A549 (cell line): Measurements from ENCODE around the gene HSPA1A. TPM values are rescaled to one million over a fixed set of nuclear protein-coding genes. Genes with fewer than 3 reads are reported as not detected.
A peak's percentile ranks its signal among the peaks of the same experiment; 100 is the strongest.

Experiments used
- ATAC-seq, 2 experiments: fragments of 200-7000 bp in 1 of 2; fragments of >200 bp in 1 of 2; cut with Nextera tagmentation in 1 of 2; cut with Tn5 transposase in 1 of 2; 3 replicates each; pipeline versions ENCODE4 v1.8.0 to v1.9.1; 2018 to 2020; ENCODE audit warnings: mild to moderate bottlenecking in 1 of 2, moderate library complexity in 1 of 2
- CTCF ChIA-PET: fragments of 300-600 bp; sonication (Branson Sonifier 250); formaldehyde crosslinking; extraction: SDS; loops from one replicate; lab custom pipeline; 2021; ENCODE audit warnings: antibody characterized with exemption, inconsistent platforms; lab: Yijun Ruan, JAX
- POLR2A ChIA-PET: fragments of 350-600 bp; formaldehyde crosslinking; extraction: SDS; loops from one replicate; lab custom pipeline; 2021; ENCODE audit warnings: antibody characterized with exemption, inconsistent platforms; lab: Yijun Ruan, JAX
- DNase-seq, 2 experiments: peaks; one replicate each; pipeline versions ENCODE4 v3.0.0 to v3.0.0-alpha.2; 2011 to 2016; ENCODE audit warnings: low read depth in 1 of 2, low spot score in 1 of 2
- FAIRE-seq: peaks from 2 replicates; lab custom pipeline; 2011; peaks lifted over from hg19 to GRCh38; lab: Jason Lieb, UNC
- H3K27ac ChIP-seq, 2 experiments: fragments of >200 bp; sonication (Bioruptor Twin); formaldehyde crosslinking; 3 replicates each; pipeline ENCODE4 v1.5.1; 2016 to 2017
- H3K4me1 ChIP-seq: fragments of >200 bp; sonication (Bioruptor Twin); formaldehyde crosslinking; 3 replicates; pipeline ENCODE4 v1.6.1; 2016
- H3K4me2 ChIP-seq: fragments of >200 bp; sonication (Bioruptor Twin); formaldehyde crosslinking; 3 replicates; pipeline ENCODE4 v1.6.1; 2016
- H3K4me3 ChIP-seq: fragments of >200 bp; sonication (Bioruptor Twin); formaldehyde crosslinking; 3 replicates; pipeline ENCODE4 v1.5.1; 2016
- H3K9me3 ChIP-seq: fragments of >200 bp; sonication (Bioruptor Twin); formaldehyde crosslinking; 3 replicates; pipeline ENCODE4 v1.6.1; 2016
- BHLHE40 ChIP-seq: IDR thresholded peaks from 2 replicates; pipeline ENCODE4 v1.6.1; 2012; ENCODE audit warnings: low read depth, low read length, inconsistent platforms
- CBX2 ChIP-seq: fragments of 200-600 bp; sonication (generic); IDR thresholded peaks from 2 replicates; pipeline ENCODE4 v1.6.1; 2016; ENCODE audit warnings: low read depth, mild to moderate bottlenecking, borderline replicate concordance
- CEBPB ChIP-seq, 2 experiments: fragments of >200 bp in 1 of 2; sonication (Bioruptor Twin) in 1 of 2; formaldehyde crosslinking in 1 of 2; IDR thresholded peaks; 2 replicates each; pipeline ENCODE4 v1.6.1; 2012 to 2016
- CHD4 ChIP-seq: fragments of 200-600 bp; sonication (generic); IDR thresholded peaks from 2 replicates; pipeline ENCODE4 v1.6.1; 2016; ENCODE audit warnings: antibody characterized with exemption, mild to moderate bottlenecking, borderline replicate concordance
- FOSB ChIP-seq: fragments of 250-450 bp; sonication (Bioruptor Pico); IDR thresholded peaks from 2 replicates; pipeline ENCODE4 v1.5.0; 2020; ENCODE audit warnings: mild to moderate bottlenecking, moderate library complexity
- GATA3 ChIP-seq: IDR thresholded peaks from 2 replicates; pipeline ENCODE4 v1.6.1; 2012; ENCODE audit warnings: borderline replicate concordance
- HEYL ChIP-seq: fragments of 250-450 bp; sonication (Bioruptor Pico); IDR thresholded peaks from 2 replicates; pipeline ENCODE4 v1.8.0; 2021; ENCODE audit warnings: mild to moderate bottlenecking, moderate library complexity
- NPAS2 ChIP-seq: fragments of 250-450 bp; sonication (Bioruptor Pico); IDR thresholded peaks from 2 replicates; pipeline ENCODE4 v1.8.0; 2022; ENCODE audit warnings: mild to moderate bottlenecking, moderate library complexity, borderline replicate concordance
- PBX3 ChIP-seq: IDR thresholded peaks from 2 replicates; pipeline ENCODE4 v1.6.1; 2012
- POLR2A ChIP-seq: IDR thresholded peaks from 2 replicates; pipeline ENCODE4 v1.6.1; 2012; ENCODE audit warnings: mild to moderate bottlenecking, low read length
- RAD21 ChIP-seq, 2 experiments: fragments of >200 bp in 1 of 2; sonication (Bioruptor Twin) in 1 of 2; formaldehyde crosslinking in 1 of 2; IDR thresholded peaks in 1 of 2; conservative IDR thresholded peaks in 1 of 2; 2 replicates in 1 of 2; 3 replicates in 1 of 2; pipeline ENCODE4 v1.6.1; 2012 to 2018; ENCODE audit warnings: inconsistent platforms in 1 of 2
- RARB ChIP-seq: fragments of 250-450 bp; sonication (Bioruptor Pico); IDR thresholded peaks from 2 replicates; pipeline ENCODE4 v1.8.0; 2021; ENCODE audit warnings: mild to moderate bottlenecking, moderate library complexity
- RCOR1 ChIP-seq: fragments of 150-350 bp; IDR thresholded peaks from 2 replicates; pipeline ENCODE4 v1.6.1; 2014; ENCODE audit warnings: antibody characterized with exemption, low read length, low read depth
- REST ChIP-seq: fragments of 200-600 bp; sonication (generic); IDR thresholded peaks from 2 replicates; pipeline ENCODE4 v1.6.1; 2016; ENCODE audit warnings: antibody characterized with exemption, mild to moderate bottlenecking, moderate library complexity
- SREBF2 ChIP-seq: fragments of 450-650 bp; IDR thresholded peaks from 2 replicates; pipeline ENCODE4 v1.6.1; 2014; ENCODE audit warnings: mild to moderate bottlenecking, moderate library complexity
- TP53 ChIP-seq: fragments of 250-450 bp; sonication (Bioruptor Pico); IDR thresholded peaks from 2 replicates; pipeline ENCODE4 v1.5.0; 2021; ENCODE audit warnings: mild to moderate bottlenecking, moderate library complexity
- USF2 ChIP-seq: fragments of 450-650 bp; IDR thresholded peaks from 2 replicates; pipeline ENCODE4 v1.6.1; 2014; ENCODE audit warnings: antibody characterized with exemption
- ZC3H11A ChIP-seq: fragments of 450-650 bp; IDR thresholded peaks from 2 replicates; pipeline ENCODE4 v1.6.1; 2014; ENCODE audit warnings: antibody characterized with exemption, mild to moderate bottlenecking
- WGBS: methylation state at CpG from one replicate; pipeline ENCODE4 v1.1.6; 2017; ENCODE audit errors: missing lambda C conversion rate; 5-methylcytosine and 5-hydroxymethylcytosine counted together
- polyA plus RNA-seq, 4 experiments: library from polyadenylated mRNA; depleted of rRNA in 3 of 4; stranded (reverse); fragments of >200 nt; fragmentation: RNase III in 1 of 4; extraction: RNeasy Plus Mini Kit Qiagen cat#74134 plus additional on column Dnase treatment in 1 of 4; gene quantifications; 2 replicates in 3 of 4; 3 replicates in 1 of 4; pipeline ENCODE4 v1.2.3, GENCODE V29; 2011 to 2017
- TF ChIP-seq, protein P1 (sequence below): fragments of 250-450 bp; sonication (Bioruptor Pico); IDR thresholded peaks from 2 replicates; pipeline ENCODE4 v1.5.0; 2020; ENCODE audit warnings: low read depth, mild to moderate bottlenecking, moderate library complexity
- TF ChIP-seq, protein P2 (sequence below): fragments of >200 bp; sonication (Bioruptor Twin); formaldehyde crosslinking; IDR thresholded peaks from 2 replicates; pipeline ENCODE4 v1.6.1; 2016

HSPA1A gene
- polyA plus RNA-seq, 2 of the 4 experiments (the other 2 are of a cell fraction): 122 to 204 TPM

DNA sequence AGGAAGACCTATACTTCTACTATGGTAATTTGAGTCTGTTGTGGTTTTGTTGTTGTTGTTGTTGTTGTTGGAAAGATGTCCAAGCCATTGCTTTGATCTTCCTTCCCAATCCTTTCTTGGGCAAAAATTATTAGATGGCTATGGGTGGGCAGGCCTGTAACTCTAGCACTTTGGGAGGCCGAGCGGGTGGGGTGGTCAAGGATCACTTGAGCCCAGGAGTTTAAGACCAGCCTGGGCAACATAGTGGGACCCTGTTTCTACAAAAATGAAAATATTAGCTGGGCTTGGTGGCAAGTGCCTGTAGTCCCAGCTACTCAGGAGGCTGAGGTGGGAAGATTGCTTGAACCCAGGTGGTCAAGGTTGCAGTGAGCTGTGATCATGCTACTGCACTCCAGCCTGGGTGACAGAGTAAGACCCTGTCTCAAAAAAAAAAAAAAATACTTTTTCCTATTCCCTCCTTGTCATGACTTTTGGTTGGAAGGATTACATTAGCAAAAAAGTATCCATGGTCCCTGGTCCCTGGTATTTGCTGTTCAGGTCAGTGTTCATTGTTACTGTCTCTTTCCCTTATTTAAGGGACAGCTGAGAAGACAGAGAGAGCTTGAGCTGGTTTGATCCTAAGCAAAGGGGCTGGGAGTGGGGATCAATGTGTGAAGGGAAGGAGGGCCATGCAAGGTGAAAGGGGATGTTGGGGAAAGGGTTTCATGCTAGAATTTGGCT lies 35.6 kb downstream of the HSPA1A start:
- Histone ChIP-seq H3K4me2 (peak overlapping the region; percentile 51; the same call in 2 of the 3 replicates), H3K4me1 (peaks cover 11% of the 10 kb centered on the region; the same call in 1 of the 3 replicates), H3K9me3 (no peaks in the 10 kb centered on the region), H3K4me3 (no peak overlapping the region)
- WGBS: 92% methylated on average over 2 of the region's 2 CpGs
- ATAC-seq: peak in 1 of 2 experiments; percentile 56; a peak in 1 of 6 replicates
- POLR2A ChIA-PET: no interaction called here
- CTCF ChIA-PET: interaction anchor here (0.6 kb wide), 1 partner anchor 276 kb away, joined by 4 read pairs; no protein-coding TSS in a partner anchor
- TF ChIP-seq CBX2: no peak
- TF ChIP-seq RCOR1: no peak
- TF ChIP-seq RARB (CRISPR knock-in tag): no peak
- no peak for TF ChIP-seq CEBPB (IDR thresholded peaks at IDR 0.05)
- no peak for TF ChIP-seq CHD4
- TF ChIP-seq TP53: no peak
- no peak for TF ChIP-seq SREBF2
- TF ChIP-seq NPAS2 (CRISPR knock-in tag): no peak
- TF ChIP-seq BHLHE40: no peak
- no peak for TF ChIP-seq USF2
- no peak for TF ChIP-seq ZC3H11A
- no peak for TF ChIP-seq REST
- no peak for TF ChIP-seq POLR2A
- TF ChIP-seq RAD21 (conservative IDR thresholded peaks at IDR 0.05 in 1 of 2, IDR thresholded peaks at IDR 0.05 in 1 of 2): no peak
- TF ChIP-seq, protein P1, sequence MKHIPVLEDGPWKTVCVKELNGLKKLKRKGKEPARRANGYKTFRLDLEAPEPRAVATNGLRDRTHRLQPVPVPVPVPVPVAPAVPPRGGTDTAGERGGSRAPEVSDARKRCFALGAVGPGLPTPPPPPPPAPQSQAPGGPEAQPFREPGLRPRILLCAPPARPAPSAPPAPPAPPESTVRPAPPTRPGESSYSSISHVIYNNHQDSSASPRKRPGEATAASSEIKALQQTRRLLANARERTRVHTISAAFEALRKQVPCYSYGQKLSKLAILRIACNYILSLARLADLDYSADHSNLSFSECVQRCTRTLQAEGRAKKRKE (CRISPR knock-in tag): no peak
- TF ChIP-seq, protein P2, sequence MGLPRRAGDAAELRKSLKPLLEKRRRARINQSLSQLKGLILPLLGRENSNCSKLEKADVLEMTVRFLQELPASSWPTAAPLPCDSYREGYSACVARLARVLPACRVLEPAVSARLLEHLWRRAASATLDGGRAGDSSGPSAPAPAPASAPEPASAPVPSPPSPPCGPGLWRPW: no peak
- TF ChIP-seq HEYL (CRISPR knock-in tag): no peak
- no peak for TF ChIP-seq PBX3
- no peak for TF ChIP-seq GATA3
- TF ChIP-seq FOSB: no peak
- TF ChIP-seq, all 56 proteins: peak for 0
- no peak for FAIRE-seq
- no peak for DNase-seq
- no peak overlapping the region for H3K27ac ChIP-seq
